ENCODE data around the gene MROH2B. TPM values are rescaled to one million over a fixed set of nuclear protein-coding genes. Genes with fewer than 3 reads are reported as not detected.

Gene MROH2B
- total RNA-seq, 1 donor from 2014 or later, result not detected

GRCh38 chr5:41065691-41066335, 5.3 kb downstream of the MROH2B start:
- Mint-ChIP-seq H3K9me3 (no peaks in the 10 kb centered on the region), H3K4me3 (no peak overlapping the region), H3K4me1 (no peaks in the 10 kb centered on the region), H3K27me3 (no peaks in the 10 kb centered on the region), H3K36me3 (ENCODE audit: low read depth) (no peaks in the 10 kb centered on the region), H3K27ac (no peak overlapping the region)
- ChIA-PET POLR2A (no interaction called here), CTCF (no interaction called here)
- intact Hi-C loops (cut with micrococcal nuclease), result no loop called here
- TF ChIP-seq CTCF (IDR thresholded peaks at IDR 0.05), result no peak
- ATAC-seq (ENCODE audit: low read depth) (no peak), DNase-seq (no peak)

DNA sequence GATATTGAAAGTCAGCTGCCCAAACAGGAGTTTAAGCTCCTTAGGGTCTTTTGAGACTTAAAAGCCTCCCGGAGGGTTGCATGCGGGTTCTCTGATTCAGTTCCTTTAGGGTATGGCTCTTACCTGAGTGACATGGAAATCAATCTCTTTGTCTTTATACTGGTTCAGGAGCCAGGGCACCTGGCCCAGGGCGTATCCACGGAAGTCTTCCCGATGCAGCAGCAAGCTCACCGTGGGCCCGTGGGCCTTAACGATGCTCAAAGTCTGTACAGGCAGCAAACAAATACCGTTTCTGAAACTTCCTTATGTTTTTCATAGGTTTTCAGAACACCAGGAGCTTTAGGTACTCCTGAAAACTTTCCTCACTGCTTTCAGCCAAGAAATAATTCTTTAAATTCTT, 13.2 kb downstream of the MROH2B start:
- CTCF ChIA-PET, result no interaction called here
- no peak for TF ChIP-seq CTCF (IDR thresholded peaks at IDR 0.05)

GRCh38 chr5:41057231-41057630, 13.9 kb downstream of the MROH2B start:
- Mint-ChIP-seq H3K36me3 (ENCODE audit: low read depth) (no peaks in the 10 kb centered on the region), H3K4me3 (no peak overlapping the region), H3K27ac (no peak overlapping the region), H3K9me3 (no peaks in the 10 kb centered on the region), H3K27me3 (no peaks in the 10 kb centered on the region), H3K4me1 (no peaks in the 10 kb centered on the region)
- no peak for TF ChIP-seq CTCF (IDR thresholded peaks at IDR 0.05)
- ChIA-PET POLR2A (no interaction called here), CTCF (no interaction called here)
- no peak for ATAC-seq (ENCODE audit: low read depth)
- DNase-seq, result no peak
- intact Hi-C loops (cut with micrococcal nuclease), result no loop called here

More for the DNA sequence above, 13.2 kb downstream of the MROH2B start:
- Mint-ChIP-seq H3K4me3 (no peak overlapping the region), H3K27ac (no peak overlapping the region), H3K36me3 (ENCODE audit: low read depth) (no peaks in the 10 kb centered on the region), H3K4me1 (no peaks in the 10 kb centered on the region), H3K27me3 (no peaks in the 10 kb centered on the region), H3K9me3 (no peaks in the 10 kb centered on the region)
- DNase-seq, result no peak
- POLR2A ChIA-PET, result no interaction called here
- no peak for ATAC-seq (ENCODE audit: low read depth)
- intact Hi-C loops (cut with micrococcal nuclease), result no loop called here

DNA sequence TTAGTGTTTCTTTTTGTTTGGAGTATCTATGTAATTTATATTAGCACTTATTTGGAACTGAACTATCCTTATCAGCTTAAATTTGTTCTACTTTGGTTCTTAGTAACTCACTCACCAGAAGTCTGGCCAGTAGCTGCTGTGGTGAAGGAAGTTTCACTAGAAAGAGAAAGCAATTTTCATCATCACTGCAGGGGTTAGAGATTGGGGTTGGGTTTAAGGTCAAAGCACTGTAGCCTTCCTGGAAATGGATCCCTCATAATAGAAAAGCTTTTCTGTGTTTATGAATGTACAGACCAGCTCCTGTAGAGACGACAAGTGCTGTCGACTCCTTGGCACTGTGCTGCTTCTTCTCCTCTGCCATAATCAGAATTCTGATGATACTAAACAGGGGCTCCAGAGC, 22.2 kb downstream of the MROH2B start:
- H3K36me3 Mint-ChIP-seq (ENCODE audit: low read depth), result no peaks in the 10 kb centered on the region
- no peak for TF ChIP-seq CTCF (IDR thresholded peaks at IDR 0.05)
- H3K9me3 Mint-ChIP-seq, result no peaks in the 10 kb centered on the region
- H3K27ac Mint-ChIP-seq, result no peak overlapping the region
- no peak for DNase-seq
- H3K4me3 Mint-ChIP-seq, result no peak overlapping the region
- POLR2A ChIA-PET, result no interaction called here
- no peak for ATAC-seq (ENCODE audit: low read depth)
- no peaks in the 10 kb centered on the region for H3K4me1 Mint-ChIP-seq
- intact Hi-C loops (cut with micrococcal nuclease), result no loop called here
- CTCF ChIA-PET, result no interaction called here
- H3K27me3 Mint-ChIP-seq, result no peaks in the 10 kb centered on the region

- no peaks in the 10 kb centered on the region for H3K27me3 Mint-ChIP-seq
- DNase-seq (no peak), ATAC-seq (ENCODE audit: low read depth) (no peak)
- H3K9me3 Mint-ChIP-seq, result no peaks in the 10 kb centered on the region
- CTCF ChIA-PET, result no interaction called here
- no peaks in the 10 kb centered on the region for H3K4me1 Mint-ChIP-seq
- intact Hi-C loops (cut with micrococcal nuclease), result no loop called here
- no peak overlapping the region for H3K4me3 Mint-ChIP-seq
- TF ChIP-seq CTCF (IDR thresholded peaks at IDR 0.05), result no peak
- no peaks in the 10 kb centered on the region for H3K36me3 Mint-ChIP-seq (ENCODE audit: low read depth)
- no peak overlapping the region for H3K27ac Mint-ChIP-seq
- POLR2A ChIA-PET, result no interaction called here
Measured at GRCh38 chr5:41043109-41043747, 27.9 kb downstream of the MROH2B start.
